Measurements from ENCODE around the gene DSN1. TPM values are rescaled to one million over a fixed set of nuclear protein-coding genes. Genes with fewer than 3 reads are reported as not detected.

DSN1 gene, protein sequence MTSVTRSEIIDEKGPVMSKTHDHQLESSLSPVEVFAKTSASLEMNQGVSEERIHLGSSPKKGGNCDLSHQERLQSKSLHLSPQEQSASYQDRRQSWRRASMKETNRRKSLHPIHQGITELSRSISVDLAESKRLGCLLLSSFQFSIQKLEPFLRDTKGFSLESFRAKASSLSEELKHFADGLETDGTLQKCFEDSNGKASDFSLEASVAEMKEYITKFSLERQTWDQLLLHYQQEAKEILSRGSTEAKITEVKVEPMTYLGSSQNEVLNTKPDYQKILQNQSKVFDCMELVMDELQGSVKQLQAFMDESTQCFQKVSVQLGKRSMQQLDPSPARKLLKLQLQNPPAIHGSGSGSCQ
- total RNA-seq (24.4 and 25.0 TPM in 2 replicates), polyA plus RNA-seq (8.4 and 11.0 TPM in 2 replicates), polyA minus RNA-seq (9.1 and 12.0 TPM in 2 replicates), Bru-seq, nascent RNA (percentile 71 among the genes with signal in this experiment), BruChase-seq, experiment 1, labeled RNA remaining after a 6-hour chase (percentile 77 among the genes with signal in this experiment), BruChase-seq, experiment 2, labeled RNA remaining after a 2-hour chase (percentile 81 among the genes with signal in this experiment)
- 19.3 and 19.9 TPM in 2 replicates for polyA plus RNA-seq (2011; cell fraction: cytosol; rRNA removed)
- polyA plus RNA-seq (2011; cell fraction: nucleus; rRNA removed): 14.6 and 21.5 TPM in 2 replicates
- polyA plus RNA-seq (2012): 14.0 and 19.3 TPM in 2 replicates
- 17.6 TPM for polyA minus RNA-seq (2011; cell fraction: cytosol; rRNA and poly(A)+ RNA removed)
- polyA minus RNA-seq (2011; cell fraction: nucleus; rRNA and poly(A)+ RNA removed): 10.7 and 11.1 TPM in 2 replicates
- long read RNA-seq, transcript DSN1-203 (11 exons, 2,233 nt): major isoform, 40 of 97 reads
- long read RNA-seq, transcript DSN1-201 (10 exons, 1,915 nt): minor isoform, 5 of 97 reads
- long read RNA-seq, transcript DSN1-207 (10 exons, 2,129 nt): minor isoform, 8 of 97 reads
- long read RNA-seq, transcript DSN1-204 (11 exons, 2,441 nt): minor isoform, 8 of 97 reads
- long read RNA-seq, partial matches to known transcripts: 14 of 97 reads
- long read RNA-seq, other reads (novel, unspliced or antisense): 19 of 97 reads

DNA sequence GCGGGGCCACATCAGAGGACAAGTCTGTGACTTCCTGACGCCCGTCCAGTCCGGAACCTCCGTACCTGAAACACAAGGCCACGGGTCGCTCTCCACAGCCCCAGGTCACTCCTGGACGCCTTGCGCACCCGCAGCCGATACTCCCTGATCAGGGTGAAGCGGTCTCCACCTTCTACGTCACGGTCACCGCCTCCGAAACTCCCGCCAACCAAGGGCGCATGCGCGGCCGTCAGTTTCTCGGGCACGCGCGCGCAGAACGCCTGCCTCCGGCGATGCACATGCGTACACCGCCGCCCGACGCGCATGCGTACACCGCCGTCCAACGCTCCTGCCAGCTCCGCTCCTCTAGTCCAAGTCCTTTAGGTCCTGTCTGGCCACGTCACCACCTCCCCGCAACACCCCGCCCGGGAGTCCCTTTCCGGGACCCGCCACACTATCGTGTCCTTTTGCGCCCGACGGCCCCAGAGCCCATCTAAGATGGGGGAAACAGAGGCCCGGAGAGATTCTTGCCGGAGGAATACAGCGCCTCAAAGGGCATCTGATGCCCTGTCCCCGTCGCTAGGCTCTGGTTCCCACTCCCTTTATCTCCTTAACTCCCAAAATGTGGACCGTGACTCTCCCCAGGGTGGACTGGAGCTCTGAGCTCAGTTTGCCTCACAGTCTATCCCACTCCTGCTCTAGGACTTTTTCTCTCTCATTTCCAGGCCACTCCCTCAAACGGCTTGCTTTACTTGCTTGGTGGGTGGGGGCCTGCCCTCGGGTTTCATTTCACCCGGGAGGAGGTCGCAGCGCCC, at the start of gene DSN1:
DSN1 (minus strand) TSS at position 167 of the 794 bp plus-strand sequence. CDS start 2,305 bp downstream, outside the sequence.
- BruUV-seq (replicated peaks): TSS peak; percentile 86
- Histone ChIP-seq H3K9me3 (replicated peaks; ENCODE audit: control insufficient read depth, insufficient read depth, low read length) (no peaks in the 10 kb centered on the region), H3K9ac (replicated peaks; ENCODE audit: extremely low read depth, insufficient read depth, low read length) (peak within 1 kb of the TSS; percentile 96), H3K4me3 (replicated peaks in 1 of 3; ENCODE audit: insufficient read depth in 1 of 3, low read depth in 1 of 3, low read length in 3 of 3) (peak within 1 kb of the TSS; percentile 53 to 90 (median 79)), H3K9me1 (replicated peaks; ENCODE audit: control insufficient read depth, extremely low read depth, insufficient read depth, low read length) (no peaks in the 10 kb centered on the region), H4K20me1 (replicated peaks; ENCODE audit: control insufficient read depth, extremely low read depth, insufficient read depth, low read length) (no peaks in the 10 kb centered on the region), H3K36me3 (ENCODE audit: control insufficient read depth in 2 of 2, extremely low read depth in 1 of 2, insufficient read depth in 2 of 2, low read length in 2 of 2) (peaks cover 0 to 2% of the 10 kb centered on the region in 2 experiments), H3K27me3 (ENCODE audit: control insufficient read depth in 2 of 2, insufficient read depth in 2 of 2, low read length in 2 of 2) (no peaks in the 10 kb centered on the region), H3K79me2 (ENCODE audit: control insufficient read depth, insufficient read depth, low read length) (peaks cover 14% of the 10 kb centered on the region), H3K27ac (ENCODE audit: insufficient read depth, low read depth, low read length) (peak within 1 kb of the TSS; percentile 89), H2AFZ (ENCODE audit: low read depth, low read length) (peak within 1 kb of the TSS; percentile 55), H3K4me2 (ENCODE audit: insufficient read depth, low read length) (peak within 1 kb of the TSS; percentile 98), H3K4me1 (ENCODE audit: control insufficient read depth, extremely low read depth, insufficient read depth, low read length) (peaks cover 17% of the 10 kb centered on the region)
- DNase-seq (ENCODE audit: low read depth, low spot score): peak; percentile 99
- FAIRE-seq: peak; percentile 85
- ChIA-PET CTCF (interaction anchor here (0.7 to 2.5 kb wide), 25 partner anchors 14 to 291 kb away, joined by 3 to 18 read pairs (median 5); partner anchors contain the start of genes NDRG3 and RAB5IF), POLR2A (interaction anchor here (0.9 to 2.0 kb wide), 2 partner anchors 62 to 168 kb away, joined by 6 to 8 read pairs; partner anchors contain the start of gene RAB5IF)
- TF ChIP-seq, protein P1, sequence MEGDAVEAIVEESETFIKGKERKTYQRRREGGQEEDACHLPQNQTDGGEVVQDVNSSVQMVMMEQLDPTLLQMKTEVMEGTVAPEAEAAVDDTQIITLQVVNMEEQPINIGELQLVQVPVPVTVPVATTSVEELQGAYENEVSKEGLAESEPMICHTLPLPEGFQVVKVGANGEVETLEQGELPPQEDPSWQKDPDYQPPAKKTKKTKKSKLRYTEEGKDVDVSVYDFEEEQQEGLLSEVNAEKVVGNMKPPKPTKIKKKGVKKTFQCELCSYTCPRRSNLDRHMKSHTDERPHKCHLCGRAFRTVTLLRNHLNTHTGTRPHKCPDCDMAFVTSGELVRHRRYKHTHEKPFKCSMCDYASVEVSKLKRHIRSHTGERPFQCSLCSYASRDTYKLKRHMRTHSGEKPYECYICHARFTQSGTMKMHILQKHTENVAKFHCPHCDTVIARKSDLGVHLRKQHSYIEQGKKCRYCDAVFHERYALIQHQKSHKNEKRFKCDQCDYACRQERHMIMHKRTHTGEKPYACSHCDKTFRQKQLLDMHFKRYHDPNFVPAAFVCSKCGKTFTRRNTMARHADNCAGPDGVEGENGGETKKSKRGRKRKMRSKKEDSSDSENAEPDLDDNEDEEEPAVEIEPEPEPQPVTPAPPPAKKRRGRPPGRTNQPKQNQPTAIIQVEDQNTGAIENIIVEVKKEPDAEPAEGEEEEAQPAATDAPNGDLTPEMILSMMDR (IDR thresholded peaks at IDR 0.05; ENCODE audit: extremely low read depth in 1 of 2, insufficient read depth in 1 of 2, low read depth in 1 of 2, low read length in 2 of 2): peak in 1 of 2 donors; percentile 79
- TF ChIP-seq POLR2A (IDR thresholded peaks at IDR 0.05; ENCODE audit: low read depth, low read length): peak; percentile 86
- TF ChIP-seq FOS (IDR thresholded peaks at IDR 0.05; ENCODE audit: borderline replicate concordance, insufficient read depth, low read length): no peak
- TF ChIP-seq, protein P2, sequence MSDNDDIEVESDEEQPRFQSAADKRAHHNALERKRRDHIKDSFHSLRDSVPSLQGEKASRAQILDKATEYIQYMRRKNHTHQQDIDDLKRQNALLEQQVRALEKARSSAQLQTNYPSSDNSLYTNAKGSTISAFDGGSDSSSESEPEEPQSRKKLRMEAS (IDR thresholded peaks at IDR 0.05; ENCODE audit: insufficient read depth, insufficient read length): peak; percentile 59
- TF ChIP-seq MYC (IDR thresholded peaks at IDR 0.05; ENCODE audit: low read depth, low read length): no peak
- no peak for TF ChIP-seq EZH2 (IDR thresholded peaks at IDR 0.05; ENCODE audit: borderline replicate concordance, low read depth, low read length, severe bottlenecking)
- no peak for TF ChIP-seq GATA2 (IDR thresholded peaks at IDR 0.05; ENCODE audit: insufficient read depth, insufficient read length, low read depth, low read length)
- TF ChIP-seq JUN (IDR thresholded peaks at IDR 0.05; ENCODE audit: borderline replicate concordance, insufficient read depth, insufficient read length, low read depth): no peak
- TF ChIP-seq POLR2AphosphoS5 (IDR thresholded peaks at IDR 0.05; ENCODE audit: insufficient read depth, low read depth, low read length): peak; percentile 88
- intact Hi-C loops (cut with micrococcal nuclease) (loop anchor here (1.0 to 5.0 kb wide), 3 partner anchors 16 to 201 kb away; partner anchors contain the start of gene TGIF2), dilution Hi-C loops (cut with MboI; ENCODE audit: extremely low pct_ligation_motif_present, low sequenced_read_pairs) (no loop called here)
